DND-41 (cell line): ENCODE results near the gene ITGB1.

Source experiments
- CTCF ChIP-seq: IDR thresholded peaks from 2 replicates; pipeline ENCODE4 v1.5.1; 2012; ENCODE audit warnings: borderline replicate concordance, low read length, moderate library complexity, mild to moderate bottlenecking; ENCODE audit not compliant: poor library complexity, severe bottlenecking; ENCODE audit errors: extremely low read depth
- EZH2 ChIP-seq: IDR thresholded peaks from 3 replicates; pipeline ENCODE4 v1.6.1; 2012; ENCODE audit warnings: borderline replicate concordance, low read depth, mild to moderate bottlenecking, moderate library complexity, low read length, inconsistent platforms; ENCODE audit not compliant: severe bottlenecking

- no peak for TF ChIP-seq CTCF
- TF ChIP-seq EZH2, result no peak
These were observed 34.2 kb downstream of the ITGB1 start for GRCh38 chr10:32923849-32924248.
